A549 (cell line): Measurements from ENCODE around the gene EDA.

Experiments
- CBX8 ChIP-seq: fragments of 200-600 bp; sonication (generic); IDR thresholded peaks from 2 replicates; pipeline ENCODE4 v1.6.1; 2016
- JUN ChIP-seq, 2 experiments: fragments of >200 bp; sonication (Bioruptor Twin); formaldehyde crosslinking; IDR thresholded peaks; 2 replicates in 1 of 2; 3 replicates in 1 of 2; pipeline ENCODE4 v1.6.1; 2016 to 2017
- KDM1A ChIP-seq: fragments of 200-600 bp; sonication (generic); IDR thresholded peaks from 2 replicates; pipeline ENCODE4 v1.6.1; 2016; ENCODE audit warnings: low read depth, mild to moderate bottlenecking
- TP53 ChIP-seq: fragments of 250-450 bp; sonication (Bioruptor Pico); IDR thresholded peaks from 2 replicates; pipeline ENCODE4 v1.5.0; 2021; ENCODE audit warnings: mild to moderate bottlenecking, moderate library complexity
- TF ChIP-seq, protein P1 (sequence below): fragments of >200 bp; sonication (Bioruptor Twin); formaldehyde crosslinking; IDR thresholded peaks from 3 replicates; pipeline ENCODE4 v1.5.1; 2016
- TF ChIP-seq, protein P2 (sequence below): IDR thresholded peaks from 2 replicates; pipeline ENCODE4 v1.6.1; 2012
- TF ChIP-seq, protein P3 (sequence below): fragments of 200-600 bp; sonication (generic); IDR thresholded peaks from 2 replicates; pipeline ENCODE4 v1.6.1; 2016; ENCODE audit warnings: antibody characterized with exemption, mild to moderate bottlenecking, moderate library complexity

DNA sequence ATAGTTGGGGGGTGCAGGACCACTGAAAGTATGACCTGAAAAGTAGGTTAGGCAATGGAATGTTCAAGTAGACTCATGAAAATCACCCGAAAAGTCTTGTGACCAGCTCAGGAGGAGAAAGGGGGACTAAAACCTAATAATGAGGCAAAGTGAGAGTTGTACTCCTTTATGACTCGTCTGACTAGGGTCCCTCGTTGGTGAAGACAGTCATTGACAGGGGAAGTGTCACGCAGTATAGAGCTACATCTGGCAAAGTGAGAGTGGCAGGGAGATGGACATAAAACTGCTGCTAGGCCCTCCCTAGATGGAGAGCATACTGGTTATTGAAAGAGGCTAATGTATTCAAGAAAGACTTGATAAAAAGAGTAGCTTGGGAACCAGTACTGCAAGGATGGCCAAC, 466.8 kb downstream of the EDA start:
- TF ChIP-seq, protein P1, sequence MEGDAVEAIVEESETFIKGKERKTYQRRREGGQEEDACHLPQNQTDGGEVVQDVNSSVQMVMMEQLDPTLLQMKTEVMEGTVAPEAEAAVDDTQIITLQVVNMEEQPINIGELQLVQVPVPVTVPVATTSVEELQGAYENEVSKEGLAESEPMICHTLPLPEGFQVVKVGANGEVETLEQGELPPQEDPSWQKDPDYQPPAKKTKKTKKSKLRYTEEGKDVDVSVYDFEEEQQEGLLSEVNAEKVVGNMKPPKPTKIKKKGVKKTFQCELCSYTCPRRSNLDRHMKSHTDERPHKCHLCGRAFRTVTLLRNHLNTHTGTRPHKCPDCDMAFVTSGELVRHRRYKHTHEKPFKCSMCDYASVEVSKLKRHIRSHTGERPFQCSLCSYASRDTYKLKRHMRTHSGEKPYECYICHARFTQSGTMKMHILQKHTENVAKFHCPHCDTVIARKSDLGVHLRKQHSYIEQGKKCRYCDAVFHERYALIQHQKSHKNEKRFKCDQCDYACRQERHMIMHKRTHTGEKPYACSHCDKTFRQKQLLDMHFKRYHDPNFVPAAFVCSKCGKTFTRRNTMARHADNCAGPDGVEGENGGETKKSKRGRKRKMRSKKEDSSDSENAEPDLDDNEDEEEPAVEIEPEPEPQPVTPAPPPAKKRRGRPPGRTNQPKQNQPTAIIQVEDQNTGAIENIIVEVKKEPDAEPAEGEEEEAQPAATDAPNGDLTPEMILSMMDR, result no peak
- TF ChIP-seq CBX8, result no peak
- no peak for TF ChIP-seq TP53
- TF ChIP-seq KDM1A, result no peak
- TF ChIP-seq, protein P2, sequence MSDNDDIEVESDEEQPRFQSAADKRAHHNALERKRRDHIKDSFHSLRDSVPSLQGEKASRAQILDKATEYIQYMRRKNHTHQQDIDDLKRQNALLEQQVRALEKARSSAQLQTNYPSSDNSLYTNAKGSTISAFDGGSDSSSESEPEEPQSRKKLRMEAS, result no peak
- no peak for TF ChIP-seq JUN (IDR thresholded peaks at IDR 0.05)
- TF ChIP-seq, protein P3, sequence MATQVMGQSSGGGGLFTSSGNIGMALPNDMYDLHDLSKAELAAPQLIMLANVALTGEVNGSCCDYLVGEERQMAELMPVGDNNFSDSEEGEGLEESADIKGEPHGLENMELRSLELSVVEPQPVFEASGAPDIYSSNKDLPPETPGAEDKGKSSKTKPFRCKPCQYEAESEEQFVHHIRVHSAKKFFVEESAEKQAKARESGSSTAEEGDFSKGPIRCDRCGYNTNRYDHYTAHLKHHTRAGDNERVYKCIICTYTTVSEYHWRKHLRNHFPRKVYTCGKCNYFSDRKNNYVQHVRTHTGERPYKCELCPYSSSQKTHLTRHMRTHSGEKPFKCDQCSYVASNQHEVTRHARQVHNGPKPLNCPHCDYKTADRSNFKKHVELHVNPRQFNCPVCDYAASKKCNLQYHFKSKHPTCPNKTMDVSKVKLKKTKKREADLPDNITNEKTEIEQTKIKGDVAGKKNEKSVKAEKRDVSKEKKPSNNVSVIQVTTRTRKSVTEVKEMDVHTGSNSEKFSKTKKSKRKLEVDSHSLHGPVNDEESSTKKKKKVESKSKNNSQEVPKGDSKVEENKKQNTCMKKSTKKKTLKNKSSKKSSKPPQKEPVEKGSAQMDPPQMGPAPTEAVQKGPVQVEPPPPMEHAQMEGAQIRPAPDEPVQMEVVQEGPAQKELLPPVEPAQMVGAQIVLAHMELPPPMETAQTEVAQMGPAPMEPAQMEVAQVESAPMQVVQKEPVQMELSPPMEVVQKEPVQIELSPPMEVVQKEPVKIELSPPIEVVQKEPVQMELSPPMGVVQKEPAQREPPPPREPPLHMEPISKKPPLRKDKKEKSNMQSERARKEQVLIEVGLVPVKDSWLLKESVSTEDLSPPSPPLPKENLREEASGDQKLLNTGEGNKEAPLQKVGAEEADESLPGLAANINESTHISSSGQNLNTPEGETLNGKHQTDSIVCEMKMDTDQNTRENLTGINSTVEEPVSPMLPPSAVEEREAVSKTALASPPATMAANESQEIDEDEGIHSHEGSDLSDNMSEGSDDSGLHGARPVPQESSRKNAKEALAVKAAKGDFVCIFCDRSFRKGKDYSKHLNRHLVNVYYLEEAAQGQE, result no peak
